HepG2 (cell line): ENCODE results near the gene ACE. TPM values are rescaled to one million over a fixed set of nuclear protein-coding genes. Genes with fewer than 3 reads are reported as not detected.
A peak's percentile ranks its signal among the peaks of the same experiment; 100 is the strongest.

Experiments used
- AHR ChIP-seq: IDR thresholded peaks from 2 replicates; pipeline ENCODE4 v1.6.1; 2018; ENCODE audit warnings: missing genetic modification reagents, missing compliant biosample characterization
- BATF2 ChIP-seq: sonication (generic); formaldehyde crosslinking; IDR thresholded peaks from 2 replicates; pipeline ENCODE4 v1.8.0; 2022; ENCODE audit warnings: mild to moderate bottlenecking, missing genetic modification reagents, moderate library complexity
- CSRNP1 ChIP-seq: sonication (generic); formaldehyde crosslinking; IDR thresholded peaks from 2 replicates; pipeline ENCODE4 v1.8.1; 2023; ENCODE audit warnings: mild to moderate bottlenecking, missing genetic modification reagents
- GRHL1 ChIP-seq: sonication (generic); formaldehyde crosslinking; conservative IDR thresholded peaks from 2 replicates; pipeline ENCODE4 v1.8.0; 2022; ENCODE audit warnings: missing genetic modification reagents
- HNF1B ChIP-seq: sonication (generic); formaldehyde crosslinking; IDR thresholded peaks from 2 replicates; pipeline ENCODE4 v1.5.1; 2020; ENCODE audit warnings: mild to moderate bottlenecking, moderate library complexity, missing genetic modification reagents
- IKZF4 ChIP-seq: sonication (generic); formaldehyde crosslinking; IDR thresholded peaks from 2 replicates; pipeline ENCODE4 v1.5.1; 2020; ENCODE audit warnings: borderline replicate concordance, mild to moderate bottlenecking, low read depth, missing genetic modification reagents; ENCODE audit errors: not compliant biosample characterization
- LCORL ChIP-seq, 2 experiments: fragments of 450-650 bp in 1 of 2; sonication (generic) in 1 of 2; formaldehyde crosslinking in 1 of 2; IDR thresholded peaks; 2 replicates each; pipeline versions ENCODE4 v1.5.0 to v1.6.1; 2017 to 2020; ENCODE audit warnings: antibody characterized with exemption in 1 of 2, missing genetic modification reagents in 1 of 2
- POLR2A ChIP-seq, 2 experiments: IDR thresholded peaks; 2 replicates each; pipeline ENCODE4 v1.6.1; 2011; ENCODE audit warnings: low read depth in 2 of 2, low read length in 2 of 2, mild to moderate bottlenecking in 1 of 2, moderate library complexity in 1 of 2; ENCODE audit not compliant: insufficient read depth in 1 of 2
- RORA ChIP-seq: sonication (generic); formaldehyde crosslinking; IDR thresholded peaks from 2 replicates; pipeline ENCODE4 v1.5.0; 2020; ENCODE audit warnings: mild to moderate bottlenecking, missing genetic modification reagents, moderate library complexity
- SIX1 ChIP-seq: sonication (generic); formaldehyde crosslinking; IDR thresholded peaks from 2 replicates; pipeline ENCODE4 v1.4.0; 2020; ENCODE audit warnings: missing genetic modification reagents, borderline replicate concordance
- SNAPC2 ChIP-seq: sonication (generic); formaldehyde crosslinking; IDR thresholded peaks from 2 replicates; pipeline ENCODE4 v1.8.1; 2022; ENCODE audit warnings: mild to moderate bottlenecking, missing genetic modification reagents
- THRA ChIP-seq: sonication (generic); formaldehyde crosslinking; IDR thresholded peaks from 2 replicates; pipeline ENCODE4 v1.4.0; 2020; ENCODE audit warnings: missing genetic modification reagents, borderline replicate concordance
- TRAFD1 ChIP-seq: sonication (generic); formaldehyde crosslinking; IDR thresholded peaks from 2 replicates; pipeline ENCODE4 v1.5.1; 2020; ENCODE audit warnings: missing genetic modification reagents, mild to moderate bottlenecking, borderline replicate concordance
- XRCC5 ChIP-seq: fragments of 200-400 bp; formaldehyde crosslinking; optimal IDR thresholded peaks from 2 replicates; pipeline ENCODE3; 2017; ENCODE audit warnings: mild to moderate bottlenecking, low read length
- ZNF333 ChIP-seq: sonication (generic); formaldehyde crosslinking; IDR thresholded peaks from 2 replicates; pipeline ENCODE4 v1.4.0; 2020; ENCODE audit warnings: mild to moderate bottlenecking, missing genetic modification reagents, borderline replicate concordance
- ZNF704 ChIP-seq: sonication (generic); formaldehyde crosslinking; IDR thresholded peaks from 2 replicates; pipeline ENCODE4 v1.8.1; 2023; ENCODE audit warnings: mild to moderate bottlenecking, inconsistent platforms, moderate library complexity, missing genetic modification reagents, borderline replicate concordance
- polyA plus RNA-seq, 8 experiments: library from polyadenylated mRNA; depleted of rRNA in 3 of 8; stranded (reverse) in 7 of 8; unstranded in 1 of 8; fragments of >200 nt; fragmentation: Illumina TruSeq in 4 of 8; extraction: Trizol in 4 of 8; gene quantifications; 2 replicates each; pipeline versions ENCODE4 v1.2.1 to v1.2.3, GENCODE V29; 2011 to 2016; ENCODE audit warnings: low read depth in 4 of 8, missing spikeins in 1 of 8, mixed read lengths in 1 of 8; ENCODE audit not compliant: insufficient read depth in 1 of 8
- total RNA-seq, 5 experiments: library from RNA; depleted of rRNA; stranded (reverse); fragments of >200 nt; fragmentation: Illumina TruSeq; extraction: Trizol; gene quantifications; 2 replicates each; pipeline ENCODE4 v1.2.3, GENCODE V29; 2016; ENCODE audit warnings: low read depth in 1 of 5

The ACE gene
- total and polyA plus RNA-seq, 2 of the 13 experiments (the other 11 are each of a cell fraction or from before 2014, with no cell fraction given) = 0.08 to 0.13 TPM

- TF ChIP-seq CSRNP1 (CRISPR knock-in tag) (peak; percentile 87), ZNF704 (CRISPR knock-in tag) (0 out of 2 replicates have a peak, but pooled peaks have one; percentile 44), SIX1 (CRISPR knock-in tag) (peak; percentile 72; the same call in 1 of the 2 replicates), IKZF4 (no peak), POLR2A (IDR thresholded peaks at IDR 0.05; ENCODE audit: insufficient read depth in 1 of 2, low read depth in 2 of 2, low read length in 2 of 2) (no peak), GRHL1 (CRISPR knock-in tag) (no peak), LCORL (IDR thresholded peaks at IDR 0.05) (no peak), LCORL (CRISPR knock-in tag; IDR thresholded peaks at IDR 0.05) (peak; percentile 99), TRAFD1 (CRISPR knock-in tag) (no peak), XRCC5 (peak; percentile 23), BATF2 (no peak), ZNF333 (no peak; the same call in 1 of the 2 replicates), SNAPC2 (CRISPR knock-in tag) (peak; percentile 71; the same call in 1 of the 2 replicates), RORA (CRISPR knock-in tag) (no peak), HNF1B (CRISPR knock-in tag) (peak; percentile 97), THRA (CRISPR knock-in tag) (peak; percentile 92; the same call in 1 of the 2 replicates), AHR (no peak)
Measured at GRCh38 chr17:63531022-63531965, 54.4 kb downstream of the ACE start (continued).
